Measurements from ENCODE around the gene XIRP2. TPM values are rescaled to one million over a fixed set of nuclear protein-coding genes. Genes with fewer than 3 reads are reported as not detected.
A peak's percentile ranks its signal among the peaks of the same experiment; 100 is the strongest.
"Not testable (repeated sequence)": the region's sequence is repeated elsewhere in the genome, so short reads cannot be mapped to it uniquely, and the experiment has no call there.

XIRP2 gene
- total RNA-seq, 1 donor from 2014 or later: 2.9 TPM

DNA sequence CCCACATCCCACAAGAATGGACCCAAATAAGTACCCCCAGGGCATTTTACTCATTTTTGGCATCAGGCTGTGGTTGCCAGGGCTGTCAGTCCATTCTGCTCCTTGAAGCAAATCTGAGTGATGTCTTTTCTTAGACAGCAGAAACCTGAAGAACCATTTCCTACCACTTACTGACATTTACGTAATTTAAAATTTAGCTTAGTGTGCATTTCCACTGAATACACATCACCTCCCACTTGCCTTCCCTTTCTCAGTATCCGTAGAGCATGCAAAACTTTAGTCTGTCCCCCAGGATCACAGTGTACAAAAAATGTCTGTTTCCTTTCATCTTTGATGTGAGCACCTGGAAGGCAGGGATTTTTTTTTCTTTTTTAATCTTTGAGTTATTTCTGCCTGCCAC is 130.3 kb downstream of the XIRP2 start:
- intact Hi-C loops (cut with DNase I): no loop called here
- no peak for ATAC-seq
- DNase-seq (ENCODE audit: low spot score): no peak

DNA sequence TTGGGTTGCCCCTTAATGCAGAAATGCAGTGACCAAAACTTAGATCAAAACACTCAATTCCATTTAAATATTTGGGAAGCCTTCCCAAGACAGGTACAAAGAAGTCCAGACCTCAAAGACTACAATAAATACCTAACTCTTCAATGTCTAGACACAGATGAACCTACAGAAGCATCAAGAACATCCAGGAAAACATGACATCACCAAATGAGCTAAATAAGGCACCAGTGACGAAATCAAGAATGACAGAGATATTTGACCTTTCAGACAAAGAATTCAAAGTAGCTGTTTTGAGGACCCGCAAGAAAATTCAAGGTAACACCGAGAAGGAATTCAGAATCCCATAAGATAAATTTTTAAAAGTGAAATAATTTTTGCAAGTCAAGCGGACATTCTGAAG is 140.2 kb downstream of the XIRP2 start:
- intact Hi-C loops (cut with DNase I): no loop called here
- ATAC-seq: no peak

DNA sequence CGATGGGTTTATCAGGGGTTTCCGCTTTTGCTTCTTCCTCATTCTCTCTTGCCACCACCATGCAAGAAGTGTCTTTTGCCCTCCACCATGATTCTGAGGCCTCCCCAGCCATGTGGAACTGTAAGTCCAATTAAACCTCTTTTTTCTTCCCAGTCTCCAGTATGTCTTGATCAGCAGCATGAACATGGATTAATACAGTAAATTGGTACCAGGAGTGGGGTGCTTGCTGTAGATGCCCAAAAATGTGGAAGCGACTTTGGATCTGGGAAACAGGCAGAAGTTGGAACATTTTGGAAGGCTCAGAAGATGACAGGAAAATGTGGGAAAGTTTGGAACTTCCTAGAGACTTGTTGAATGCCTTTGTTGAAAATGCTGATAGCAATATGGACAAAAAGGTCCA is 146.7 kb downstream of the XIRP2 start:
- ATAC-seq; DNase-seq (ENCODE audit: low spot score); intact Hi-C loops (cut with DNase I): not testable (repeated sequence)

More for the DNA sequence above, 140.2 kb downstream of the XIRP2 start:
- DNase-seq (ENCODE audit: low spot score): no peak

DNA sequence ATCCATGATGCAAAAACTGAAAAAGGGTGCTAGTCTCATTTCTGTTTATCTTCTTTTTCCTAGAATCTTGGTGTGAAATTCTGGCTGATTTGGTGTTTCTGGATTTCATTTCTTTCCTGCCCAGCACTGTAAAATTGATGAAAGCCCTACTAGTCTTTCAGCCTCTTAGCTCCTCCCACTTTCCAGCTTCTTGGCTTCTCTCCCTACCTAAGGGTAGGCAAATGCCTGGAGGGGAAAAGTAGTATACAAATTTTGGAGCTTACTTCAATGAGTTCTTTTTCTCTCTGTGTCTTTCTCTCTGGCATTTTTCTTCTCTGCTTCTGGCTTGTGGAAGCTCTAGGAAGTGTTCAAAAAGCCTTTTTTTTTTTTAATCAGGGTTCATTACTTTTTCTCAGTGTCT is 160.5 kb downstream of the XIRP2 start:
- ATAC-seq (no peak), DNase-seq (ENCODE audit: low spot score) (no peak)
- intact Hi-C loops (cut with DNase I): no loop called here

DNA sequence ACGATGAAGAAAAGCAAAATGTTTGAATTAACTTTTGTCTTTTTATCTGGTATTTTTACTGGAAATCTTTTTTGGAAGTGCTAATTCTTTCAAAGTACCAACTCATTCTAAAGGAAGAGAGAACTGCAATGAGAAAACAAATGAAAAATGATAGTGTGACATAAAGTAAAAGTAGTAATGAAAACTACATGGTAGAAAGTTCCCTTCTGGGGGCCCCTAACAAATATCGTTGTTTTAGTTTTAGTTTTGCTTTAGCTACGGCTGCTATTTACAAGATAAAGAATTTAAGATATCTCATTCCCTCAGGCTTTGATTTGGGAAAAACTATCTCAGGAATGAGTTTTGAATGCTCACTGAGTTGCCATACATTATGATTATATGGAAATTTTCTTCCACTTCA is 161.4 kb downstream of the XIRP2 start:
- intact Hi-C loops (cut with DNase I): no loop called here
- no peak for ATAC-seq
- no peak for DNase-seq (ENCODE audit: low spot score)

DNA sequence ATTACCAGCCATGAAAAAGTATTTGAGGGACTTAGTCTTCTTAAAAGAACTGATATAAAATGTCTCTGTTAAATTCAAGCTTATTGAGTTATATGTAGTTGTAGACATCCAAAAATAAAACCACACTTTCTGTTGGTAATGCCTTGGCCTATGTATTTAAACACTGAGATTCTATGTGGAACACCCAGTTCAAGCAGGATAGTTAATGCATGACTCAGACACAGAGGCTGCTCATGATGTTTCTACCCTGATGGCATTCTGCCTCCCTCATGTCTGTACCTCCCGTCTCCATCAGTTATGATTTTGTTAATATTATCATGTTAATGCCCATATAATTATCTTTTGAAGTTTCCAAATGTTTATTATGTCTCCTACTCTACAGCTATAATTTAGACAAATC is 164.5 kb downstream of the XIRP2 start:
- DNase-seq (ENCODE audit: low spot score) (no peak), ATAC-seq (no peak)
- intact Hi-C loops (cut with DNase I): no loop called here

DNA sequence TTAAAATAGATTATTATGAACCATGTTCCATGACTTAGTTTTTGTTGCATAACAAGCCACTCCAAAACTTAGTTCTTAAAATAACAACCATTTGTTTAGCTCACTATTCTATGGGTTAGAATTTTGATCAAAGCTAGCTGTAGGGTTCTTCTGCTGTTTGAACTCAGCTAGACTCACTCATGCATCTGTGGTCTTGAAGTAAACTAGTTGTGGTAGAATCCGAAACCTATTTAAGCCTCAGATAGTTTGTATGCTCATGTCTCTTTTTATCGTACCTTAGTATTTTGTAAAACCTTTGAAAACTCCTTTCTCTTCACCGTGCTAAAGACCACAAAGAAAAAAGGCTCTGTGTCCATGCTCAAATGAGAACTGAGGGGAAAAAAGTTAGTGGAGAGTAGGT is 166.6 kb downstream of the XIRP2 start:
- no peak for ATAC-seq
- no peak for DNase-seq (ENCODE audit: low spot score)
- intact Hi-C loops (cut with DNase I): no loop called here

DNA sequence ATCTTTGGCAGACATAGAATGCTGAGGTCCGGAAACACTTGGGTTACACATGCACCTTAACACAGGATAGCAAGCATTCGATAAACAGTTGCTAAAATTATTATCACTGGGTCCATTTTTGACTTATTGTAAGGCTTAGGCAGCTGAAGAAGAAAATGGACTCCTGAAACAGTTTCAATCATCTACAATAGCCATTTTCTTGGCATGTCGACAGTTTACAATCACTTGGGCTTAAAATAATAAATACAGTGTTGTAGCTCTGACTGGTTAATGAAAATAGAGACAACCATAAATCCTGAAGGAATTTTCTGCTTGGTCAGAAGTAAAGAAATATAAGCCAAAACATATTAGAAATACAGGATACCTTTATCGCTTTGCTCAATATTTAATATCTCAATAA is 169.2 kb downstream of the XIRP2 start:
- intact Hi-C loops (cut with DNase I): no loop called here
- DNase-seq (ENCODE audit: low spot score): no peak
- no peak for ATAC-seq

DNA sequence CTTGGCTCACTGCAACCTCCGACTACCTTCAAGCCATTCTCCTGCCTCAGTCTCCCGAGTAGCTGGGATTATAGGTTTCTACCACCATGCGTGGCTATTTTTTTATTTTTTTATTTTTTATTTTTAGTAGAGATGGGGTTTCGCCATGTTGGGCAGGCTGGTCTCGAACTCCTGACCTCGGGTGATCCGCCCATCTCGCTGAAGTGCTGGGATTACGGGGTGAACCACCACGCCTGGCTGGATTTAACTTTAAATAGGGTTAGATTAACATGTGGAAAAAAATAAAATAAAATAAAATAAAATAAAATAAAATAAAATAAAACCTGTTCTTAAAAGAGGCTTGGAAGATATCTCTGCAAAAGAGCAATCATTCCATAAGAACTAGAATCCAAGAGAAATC is 170.9 kb downstream of the XIRP2 start:
- ATAC-seq: no peak
- intact Hi-C loops (cut with DNase I): no loop called here
- no peak for DNase-seq (ENCODE audit: low spot score)

DNA sequence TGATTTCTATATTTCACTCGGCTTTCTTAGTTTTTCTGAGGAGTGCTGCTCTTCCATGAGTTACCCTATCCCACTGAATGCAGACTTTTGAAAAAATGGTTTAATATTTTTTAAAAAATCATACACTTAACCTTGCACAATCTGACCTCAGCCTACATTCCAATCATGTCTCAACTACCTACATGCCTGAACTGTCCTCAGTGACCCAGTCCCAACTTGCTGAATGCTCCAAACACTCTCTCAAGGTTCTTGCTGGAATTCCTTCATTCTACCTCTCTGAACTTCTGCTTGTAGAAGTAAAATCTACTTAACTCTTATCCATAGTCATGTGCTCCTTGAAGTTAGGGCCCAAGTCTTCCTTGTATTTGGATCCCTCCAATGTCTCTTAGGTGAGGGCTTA is 181.6 kb downstream of the XIRP2 start:
- no peak for DNase-seq (ENCODE audit: low spot score)
- ATAC-seq: no peak
- intact Hi-C loops (cut with DNase I): no loop called here

DNA sequence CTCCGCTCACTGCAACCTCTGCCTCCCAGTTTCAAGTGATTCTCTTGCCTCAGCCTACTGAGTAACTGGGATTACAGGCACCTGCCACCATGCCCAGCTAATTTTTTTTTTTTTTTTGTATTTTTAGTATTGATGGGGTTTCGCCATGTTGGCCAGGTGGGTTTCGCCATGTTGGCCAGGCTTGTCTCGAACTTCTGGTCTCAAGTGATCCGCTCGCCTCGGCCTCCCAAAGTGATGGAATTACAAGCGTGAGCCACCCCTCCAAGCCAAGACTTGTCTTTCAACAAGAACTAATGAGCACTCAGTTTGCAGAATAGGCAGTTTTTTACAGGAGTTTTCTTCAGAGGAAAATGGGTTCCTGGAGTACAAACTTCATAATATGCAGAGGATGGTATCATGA is 187.4 kb downstream of the XIRP2 start:
- ATAC-seq; DNase-seq (ENCODE audit: low spot score); intact Hi-C loops (cut with DNase I): not testable (repeated sequence)

DNA sequence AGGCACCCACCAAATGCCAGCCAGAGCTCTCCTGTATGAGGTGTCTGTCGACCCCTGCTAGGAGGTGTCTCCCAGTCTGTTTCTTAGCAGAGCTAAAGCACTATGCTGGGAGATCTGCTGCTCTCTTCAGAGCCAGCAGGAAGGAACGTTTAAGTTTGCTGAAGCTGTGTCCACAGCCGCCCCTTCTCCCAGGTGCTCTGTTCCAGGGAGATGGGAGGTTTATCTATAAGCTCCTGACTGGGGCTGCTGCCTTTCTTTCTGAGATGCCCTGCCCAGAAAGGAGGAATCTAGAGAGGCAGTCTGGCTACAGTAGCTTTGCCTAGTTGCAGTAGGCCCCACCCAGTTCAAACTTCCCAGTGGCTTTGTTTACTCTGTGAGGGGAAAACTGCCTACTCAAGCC is 210.7 kb downstream of the XIRP2 start:
- ATAC-seq; DNase-seq (ENCODE audit: low spot score); intact Hi-C loops (cut with DNase I): not testable (repeated sequence)

DNA sequence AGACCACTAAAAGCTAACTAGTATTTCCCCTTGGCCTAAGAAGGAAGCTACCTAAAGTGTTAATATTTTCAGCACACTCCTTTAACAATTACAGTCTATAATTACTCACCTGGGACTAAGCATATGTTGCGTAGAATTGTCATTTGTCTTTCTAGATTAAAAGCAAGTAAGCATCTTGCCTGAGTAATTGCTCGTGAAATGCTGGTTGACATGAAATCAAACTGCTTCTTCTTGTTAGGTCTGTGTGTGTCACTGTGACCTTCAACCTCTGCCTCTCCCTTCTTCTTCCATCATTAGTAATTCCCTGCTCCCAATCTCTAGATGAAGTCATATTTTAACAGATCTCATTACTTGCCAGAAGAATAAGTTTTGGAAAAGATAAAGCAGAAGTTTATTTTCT is 212.2 kb downstream of the XIRP2 start:
- ATAC-seq (no peak), DNase-seq (ENCODE audit: low spot score) (no peak)
- intact Hi-C loops (cut with DNase I): no loop called here

DNA sequence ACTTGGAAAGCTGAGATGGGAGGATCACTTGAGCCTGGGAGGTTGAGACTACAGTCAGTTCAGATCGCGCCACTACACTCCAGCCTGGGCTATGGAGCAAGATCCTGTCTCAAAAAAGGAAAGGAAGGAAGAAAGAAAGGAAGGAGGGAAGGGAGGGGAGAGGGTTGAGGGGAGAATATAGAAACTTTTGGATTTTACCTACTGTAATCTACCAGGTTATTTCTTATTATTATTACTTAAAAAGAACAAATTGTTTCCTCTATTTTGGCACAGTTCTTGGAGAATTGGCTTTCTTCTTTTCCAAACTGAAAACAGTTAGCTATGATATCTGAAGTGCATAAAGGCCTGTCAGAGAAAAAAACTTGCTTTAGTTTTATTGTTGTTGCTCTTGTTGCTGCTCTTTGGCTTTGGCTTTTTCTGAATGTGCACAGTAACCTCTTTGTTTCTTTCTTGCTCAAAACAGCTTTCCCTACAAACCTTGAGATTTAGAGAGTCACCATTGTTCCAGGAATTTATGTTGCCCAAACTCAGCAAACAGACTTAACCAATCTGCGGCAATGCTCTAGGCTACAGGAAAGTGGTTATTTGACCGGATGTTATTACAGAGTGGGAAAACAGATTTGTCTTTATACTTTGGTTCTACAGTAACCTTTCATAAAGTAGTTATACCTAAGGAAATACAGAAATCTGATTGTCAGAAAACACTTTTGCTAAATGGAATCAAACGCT is 214.9 kb downstream of the XIRP2 start:
- intact Hi-C loops (cut with DNase I): no loop called here
- ATAC-seq (peak; percentile 77), DNase-seq (ENCODE audit: low spot score) (no peak)

DNA sequence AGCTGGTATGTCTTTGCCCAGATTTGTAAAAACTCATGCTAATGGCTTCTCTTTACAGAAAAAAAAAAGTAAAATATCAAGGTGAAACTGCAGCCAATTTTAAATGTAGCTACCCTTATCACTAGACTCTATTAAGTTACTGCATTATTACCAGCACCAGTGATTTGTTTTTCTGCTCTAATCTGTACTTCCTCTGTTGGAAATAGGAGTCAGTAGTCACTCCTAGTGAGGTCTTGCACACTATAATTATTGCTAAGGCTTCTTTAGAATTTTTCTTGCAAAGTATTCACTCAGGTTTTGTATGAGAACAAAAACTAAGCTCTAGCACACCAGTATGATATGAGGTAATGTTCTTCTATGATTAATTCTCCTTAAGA is 215.5 kb downstream of the XIRP2 start:
- ATAC-seq: no peak
- DNase-seq (ENCODE audit: low spot score): no peak
- intact Hi-C loops (cut with DNase I): no loop called here

DNA sequence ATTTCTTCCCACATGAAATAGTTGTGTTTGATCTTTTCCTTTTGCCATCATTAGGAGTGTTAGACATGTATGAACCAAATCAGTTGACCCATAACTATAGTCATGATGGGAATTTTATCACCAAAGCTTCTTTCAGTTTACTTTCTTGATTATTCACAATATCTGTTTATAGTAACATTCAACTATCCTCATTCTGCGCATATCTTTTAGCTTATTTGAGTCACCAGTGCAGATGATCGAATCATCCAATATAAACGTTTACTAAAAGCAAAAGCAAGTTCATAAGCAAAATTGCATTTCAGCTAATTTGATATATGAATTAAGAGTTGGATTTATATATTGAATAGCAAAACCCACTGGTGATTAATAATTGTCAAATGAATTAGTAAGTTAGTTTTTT is 216.4 kb downstream of the XIRP2 start:
- no peak for ATAC-seq
- intact Hi-C loops (cut with DNase I): no loop called here
- DNase-seq (ENCODE audit: low spot score): no peak

DNA sequence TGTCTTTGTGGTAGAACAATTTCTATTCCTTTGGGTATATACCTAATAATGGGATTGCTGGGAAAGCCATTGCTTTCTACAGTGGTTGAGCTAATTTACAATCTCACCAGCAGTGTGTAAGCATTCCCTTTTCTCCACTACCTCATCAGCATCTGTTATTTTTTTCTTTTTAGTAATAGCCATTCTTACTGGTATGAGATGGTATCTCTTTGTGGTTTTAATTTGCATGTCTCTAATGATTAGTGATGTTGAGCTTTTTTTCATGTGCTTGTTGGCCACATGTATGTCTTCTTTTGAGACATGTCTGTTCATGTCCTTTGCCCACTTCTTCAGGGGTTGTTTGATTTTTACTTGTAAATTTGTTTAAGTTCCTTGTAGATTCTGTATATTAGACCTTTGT is 221.4 kb downstream of the XIRP2 start:
- intact Hi-C loops (cut with DNase I); ATAC-seq; DNase-seq (ENCODE audit: low spot score): not testable (repeated sequence)

DNA sequence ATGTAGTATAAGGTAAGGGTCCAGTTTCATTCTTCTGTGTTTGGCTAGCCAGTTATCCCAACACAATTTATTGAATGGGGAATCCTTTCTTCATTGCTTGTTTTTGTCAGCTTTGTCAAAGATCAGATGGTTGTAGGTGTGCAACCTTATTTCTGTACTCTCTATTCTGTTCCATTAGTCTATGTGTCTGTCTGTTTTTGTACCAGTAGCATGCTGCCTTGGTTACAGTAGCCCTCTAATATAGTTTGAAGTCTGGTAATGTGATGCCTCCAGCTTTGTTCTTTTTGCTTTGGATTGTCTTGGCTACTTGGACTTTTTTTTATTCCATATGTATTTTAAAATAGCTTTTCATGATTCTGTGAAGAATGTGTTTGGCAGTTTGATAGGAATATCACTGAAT is 222.1 kb downstream of the XIRP2 start:
- no peak for ATAC-seq
- intact Hi-C loops (cut with DNase I): no loop called here
- DNase-seq (ENCODE audit: low spot score): no peak

DNA sequence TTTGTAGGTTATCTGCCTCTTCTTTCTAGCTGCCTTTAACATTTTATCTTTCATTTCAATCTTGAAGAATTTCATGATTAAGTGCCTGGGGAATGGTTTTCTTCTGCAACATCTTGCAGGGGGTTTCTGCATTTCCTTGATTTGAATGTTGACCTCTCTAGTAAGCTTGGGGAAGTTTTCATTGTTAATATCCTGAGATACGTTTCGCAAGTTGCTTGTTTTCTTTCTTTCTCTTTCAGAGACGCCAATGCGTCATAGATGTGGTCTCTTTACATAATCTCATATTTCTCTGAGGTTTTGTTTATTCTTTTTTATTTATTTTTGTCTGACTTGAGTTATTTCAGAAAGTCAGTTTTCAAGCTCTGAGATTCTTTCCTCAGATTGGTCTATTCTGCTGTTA is 225.7 kb downstream of the XIRP2 start:
- ATAC-seq: no peak
- DNase-seq (ENCODE audit: low spot score): no peak
- intact Hi-C loops (cut with DNase I): no loop called here

DNA sequence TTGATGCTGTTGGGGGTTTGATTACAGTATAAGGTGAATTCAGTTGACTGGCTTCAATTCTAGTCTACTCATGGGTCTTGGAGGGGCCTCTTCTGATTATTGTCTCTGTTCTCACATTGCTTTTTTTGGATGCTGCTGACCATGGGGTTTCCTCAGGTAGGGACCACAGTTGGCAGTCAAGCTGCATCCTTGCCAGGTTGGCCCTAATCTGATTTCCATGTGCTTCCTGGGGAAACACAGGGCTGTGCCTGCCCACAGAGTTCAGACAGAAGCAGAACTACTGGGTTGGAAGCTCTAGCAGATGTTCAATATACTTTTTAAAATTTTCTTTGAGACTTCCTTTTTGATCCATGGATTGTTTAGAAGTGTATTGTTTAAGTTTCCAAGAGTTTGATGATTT is 227.3 kb downstream of the XIRP2 start:
- intact Hi-C loops (cut with DNase I): no loop called here
- ATAC-seq: no peak

DNA sequence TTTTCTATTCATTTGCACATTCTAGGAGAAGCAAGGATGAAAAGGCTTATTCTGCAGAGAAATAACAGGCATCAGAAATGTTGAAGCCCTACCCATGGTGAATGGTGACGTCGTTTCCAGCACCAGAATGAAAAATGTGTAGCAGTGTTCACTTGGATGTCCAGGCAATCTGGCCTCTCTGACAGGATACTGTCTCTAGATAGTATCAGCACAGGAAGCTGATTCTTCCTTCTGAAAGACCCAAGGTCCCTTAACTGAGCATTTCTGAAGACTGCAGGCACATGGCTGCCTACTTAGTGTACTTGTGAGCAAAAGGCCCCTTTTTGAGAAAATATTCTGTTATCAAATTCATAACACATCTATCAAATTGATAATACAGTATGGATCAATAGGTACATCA is 234.1 kb downstream of the XIRP2 start:
- ATAC-seq (no peak), DNase-seq (ENCODE audit: low spot score) (no peak)
- intact Hi-C loops (cut with DNase I): no loop called here

More for the DNA sequence above, 227.3 kb downstream of the XIRP2 start:
- no peak for DNase-seq (ENCODE audit: low spot score)

All from sciatic nerve (tissue), 2 donors.